HCT116 (cell line): ENCODE data around the gene FOXF2. TPM values are rescaled to one million over a fixed set of nuclear protein-coding genes. Genes with fewer than 3 reads are reported as not detected.

Experiments
- ATAC-seq: fragments of 200-7000 bp; cut with Tn5 transposase; 2 replicates; pipeline ENCODE4 v1.9.1; 2020; ENCODE audit warnings: mild to moderate bottlenecking, moderate library complexity
- BruUV-seq: library from RNA; stranded (reverse); fragments of 400-500 nt; replicated peaks from 2 replicates; lab custom pipeline; 2021; lab: Mats Ljungman, UMichigan
- CTCF ChIA-PET: fragments of 300-600 bp; sonication (Branson Sonifier 250); formaldehyde crosslinking; loops from one replicate; lab custom pipeline; 2021; ENCODE audit warnings: antibody characterized with exemption; lab: Charles Lee
- POLR2A ChIA-PET: fragments of 300-600, 350-600 bp; sonication (Branson Sonifier 250); formaldehyde crosslinking; loops from one replicate; lab custom pipeline; 2021; ENCODE audit warnings: antibody characterized with exemption; lab: Charles Lee
- RAD21 ChIA-PET, 2 experiments: fragments of 300-600 bp; sonication (Branson Sonifier 250); formaldehyde crosslinking; loops; one replicate each; lab custom pipeline; 2023; ENCODE audit warnings: low total read pairs in 2 of 2; ENCODE audit not compliant: uncharacterized antibody in 2 of 2, unreplicated experiment in 2 of 2, low non-redundant PET in 1 of 2; lab: Charles Lee
- DNase-seq: peaks from one replicate; pipeline ENCODE4 v3.0.0-alpha.2; 2010; ENCODE audit warnings: low read depth, low spot score
- H2AFZ ChIP-seq: fragments of 200-600 bp; shearing (Covaris generic), sonication (generic); 2 replicates; pipeline ENCODE4 v1.6.1; 2017; ENCODE audit warnings: low read depth, mixed run types, mixed read lengths, antibody characterized with exemption, low read length; ENCODE audit not compliant: poor library complexity, severe bottlenecking
- H3K27ac ChIP-seq: 2 replicates; pipeline ENCODE4 v1.5.1; 2012; ENCODE audit warnings: low read depth, low read length
- H3K27me3 ChIP-seq: fragments of 200-600 bp; sonication (generic); 2 replicates; pipeline ENCODE4 v1.6.1; 2016; ENCODE audit warnings: mixed run types, low read length, mixed read lengths; ENCODE audit not compliant: insufficient read depth
- H3K36me3 ChIP-seq, 2 experiments: fragments of 200-500 bp in 1 of 2; fragments of 200-600 bp in 1 of 2; sonication (Bioruptor generic) in 1 of 2; sonication (generic) in 1 of 2; 2 replicates each; pipeline versions ENCODE4 v1.5.1 to v1.6.1; 2014 to 2016; ENCODE audit warnings: low read length in 2 of 2, inconsistent platforms in 1 of 2, mixed read lengths in 1 of 2, mixed run types in 1 of 2; ENCODE audit not compliant: insufficient read depth in 2 of 2, control insufficient read depth in 1 of 2
- H3K4me1 ChIP-seq, 2 experiments: fragments of 200-600 bp in 1 of 2; sonication (generic) in 1 of 2; 2 replicates each; pipeline versions ENCODE4 v1.5.1 to v1.6.1; 2012 to 2017; ENCODE audit warnings: low read length in 2 of 2, inconsistent platforms in 1 of 2, mild to moderate bottlenecking in 1 of 2, mixed read lengths in 1 of 2, mixed run types in 1 of 2, moderate library complexity in 1 of 2; ENCODE audit not compliant: insufficient read depth in 2 of 2, control insufficient read depth in 1 of 2
- H3K4me2 ChIP-seq: fragments of 200-600 bp; sonication (generic); 2 replicates; pipeline ENCODE4 v1.6.1; 2017; ENCODE audit warnings: mixed run types, low read length, mixed read lengths
- H3K4me3 ChIP-seq, 2 experiments: fragments of 200-600 bp in 1 of 2; sonication (generic) in 1 of 2; replicated peaks in 1 of 2; 2 replicates each; pipeline ENCODE4 v1.5.1; 2011 to 2016; ENCODE audit warnings: low read length in 2 of 2, control low read depth in 1 of 2, low read depth in 1 of 2, mild to moderate bottlenecking in 1 of 2, mixed read lengths in 1 of 2, mixed run types in 1 of 2
- H3K79me2 ChIP-seq: fragments of 200-600 bp; sonication (generic); 2 replicates; pipeline ENCODE4 v1.6.1; 2017; ENCODE audit warnings: mild to moderate bottlenecking, mixed run types, low read length, moderate library complexity, mixed read lengths; ENCODE audit not compliant: insufficient read depth
- H3K9ac ChIP-seq: fragments of 200-600 bp; sonication (generic); 2 replicates; pipeline ENCODE4 v1.6.1; 2016; ENCODE audit warnings: low read length, mixed read lengths
- H3K9me2 ChIP-seq: fragments of 200-600 bp; sonication (generic), shearing (Covaris generic); 2 replicates; pipeline ENCODE4 v1.6.1; 2017; ENCODE audit warnings: mixed run types, mild to moderate bottlenecking, moderate library complexity; ENCODE audit not compliant: insufficient read depth
- H3K9me3 ChIP-seq, 2 experiments: fragments of 200-500 bp in 1 of 2; fragments of 200-600 bp in 1 of 2; sonication (Bioruptor generic) in 1 of 2; sonication (generic) in 1 of 2; 2 replicates each; pipeline ENCODE4 v1.6.1; 2014 to 2017; ENCODE audit warnings: low read length in 2 of 2, mixed read lengths in 2 of 2, inconsistent platforms in 1 of 2, low read depth in 1 of 2, mild to moderate bottlenecking in 1 of 2, mixed run types in 1 of 2, moderate library complexity in 1 of 2; ENCODE audit not compliant: control insufficient read depth in 1 of 2, insufficient read depth in 1 of 2
- H4K20me1 ChIP-seq: fragments of 200-600 bp; sonication (generic), shearing (Covaris generic); 2 replicates; pipeline ENCODE4 v1.6.1; 2017; ENCODE audit warnings: mixed run types, mild to moderate bottlenecking, moderate library complexity; ENCODE audit not compliant: insufficient read depth
- EGR1 ChIP-seq: IDR thresholded peaks from 2 replicates; pipeline ENCODE4 v1.6.1; 2012; ENCODE audit warnings: low read depth
- ELF1 ChIP-seq: IDR thresholded peaks from 2 replicates; pipeline ENCODE4 v1.6.1; 2012; ENCODE audit warnings: low read depth, borderline replicate concordance
- EZH2 ChIP-seq: fragments of 200-600 bp; sonication (generic); IDR thresholded peaks from 2 replicates; pipeline ENCODE4 v1.6.1; 2017; ENCODE audit warnings: antibody characterized with exemption, mixed run types
- EZH2phosphoT487 ChIP-seq: fragments of 200-600 bp; IDR thresholded peaks from 2 replicates; pipeline ENCODE4 v1.6.1; 2018; ENCODE audit warnings: antibody characterized with exemption, borderline replicate concordance
- FOSL1 ChIP-seq: IDR thresholded peaks from 2 replicates; pipeline ENCODE4 v1.6.1; 2012; ENCODE audit warnings: low read depth
- MAX ChIP-seq: IDR thresholded peaks from 2 replicates; pipeline ENCODE4 v1.6.1; 2012
- POLR2A ChIP-seq: IDR thresholded peaks from 2 replicates; pipeline ENCODE4 v1.7.0; 2011; ENCODE audit warnings: borderline replicate concordance; ENCODE audit not compliant: insufficient read depth, insufficient read length; ENCODE audit errors: extremely low read depth
- POLR2AphosphoS5 ChIP-seq: IDR thresholded peaks from 2 replicates; pipeline ENCODE4 v1.6.1; 2011; ENCODE audit warnings: mild to moderate bottlenecking, low read depth, low read length, moderate library complexity
- RAD21 ChIP-seq: IDR thresholded peaks from 2 replicates; pipeline ENCODE4 v1.6.1; 2012; ENCODE audit warnings: low read depth, mild to moderate bottlenecking
- REST ChIP-seq: IDR thresholded peaks from 2 replicates; pipeline ENCODE4 v1.6.1; 2012; ENCODE audit warnings: low read depth
- SIN3A ChIP-seq: IDR thresholded peaks from 2 replicates; pipeline ENCODE4 v1.6.1; 2012; ENCODE audit warnings: low read depth
- SP1 ChIP-seq: IDR thresholded peaks from 2 replicates; pipeline ENCODE4 v1.6.1; 2012; ENCODE audit warnings: low read depth
- TCF7L2 ChIP-seq: IDR thresholded peaks from 2 replicates; pipeline ENCODE4 v1.7.0; 2011; ENCODE audit warnings: borderline replicate concordance, inconsistent platforms; ENCODE audit not compliant: insufficient read depth, insufficient read length; ENCODE audit errors: extremely low read depth
- YY1 ChIP-seq: IDR thresholded peaks from 2 replicates; pipeline ENCODE4 v1.6.1; 2011; ENCODE audit warnings: low read length, low read depth, moderate library complexity, mild to moderate bottlenecking; ENCODE audit not compliant: insufficient replicate concordance; ENCODE audit errors: extremely low read depth
- ZBTB33 ChIP-seq: IDR thresholded peaks from 2 replicates; pipeline ENCODE4 v1.6.1; 2011; ENCODE audit warnings: mild to moderate bottlenecking, low read length, moderate library complexity; ENCODE audit not compliant: insufficient replicate concordance; ENCODE audit errors: extremely low read depth
- ZFX ChIP-seq: fragments of 450-650 bp; IDR thresholded peaks from 2 replicates; pipeline ENCODE4 v1.6.1; 2017
- ZNF274 ChIP-seq: fragments of 200-500 bp; sonication (Bioruptor generic); IDR thresholded peaks from 2 replicates; pipeline ENCODE4 v1.6.1; 2014; ENCODE audit warnings: mild to moderate bottlenecking, low read depth, low read length, inconsistent platforms
- intact Hi-C: fragments of 100-400 bp; cut with micrococcal nuclease; formaldehyde crosslinking; loops from 2 replicates; pipeline ENCODE4 v1.10.0; 2022
- total RNA-seq: library from RNA; stranded (reverse); gene quantifications from one replicate; pipeline ENCODE4 v1.2.1, GENCODE V29; 2021; ENCODE audit not compliant: unreplicated experiment
- TF ChIP-seq, protein P1 (sequence below), 3 experiments: fragments of 200-600 bp in 1 of 3; sonication (generic) in 1 of 3; IDR thresholded peaks in 2 of 3; conservative IDR thresholded peaks in 1 of 3; 2 replicates each; pipeline ENCODE4 v1.5.1; 2012 to 2017; ENCODE audit warnings: low read depth in 2 of 3, low read length in 2 of 3, antibody characterized with exemption in 1 of 3, borderline replicate concordance in 1 of 3, control low read depth in 1 of 3, mild to moderate bottlenecking in 1 of 3, mixed read lengths in 1 of 3, mixed run types in 1 of 3, moderate library complexity in 1 of 3; ENCODE audit not compliant: insufficient read depth in 1 of 3

Gene FOXF2
- total RNA-seq, 1 experiment from 2014 or later = not detected

DNA sequence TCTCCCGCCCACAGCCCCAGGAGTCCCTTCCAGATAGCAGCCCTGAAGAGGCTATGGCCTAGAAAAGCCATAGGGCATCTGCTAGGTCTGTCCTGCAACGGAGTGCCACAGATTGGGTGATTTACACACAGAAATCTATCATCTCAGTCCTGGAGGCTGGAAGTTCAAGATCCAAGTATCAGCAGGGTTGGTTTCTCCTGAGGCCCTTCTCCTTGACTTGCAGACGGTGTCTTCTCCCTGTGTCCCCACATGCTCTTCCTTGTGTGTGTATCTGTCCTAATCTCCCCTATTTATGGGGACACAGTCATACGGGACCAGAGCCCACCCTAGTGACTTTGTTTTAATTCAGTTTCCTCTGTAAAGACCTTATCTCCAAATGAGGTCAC, 15.3 kb downstream of the FOXF2 start:
- POLR2A ChIA-PET = no interaction called here
- Histone ChIP-seq H3K4me3 (no peak overlapping the region), H3K36me3 (no peaks in the 10 kb centered on the region), H3K27ac (no peak overlapping the region), H2AFZ (no peak overlapping the region), H3K9me2 (no peaks in the 10 kb centered on the region), H3K79me2 (no peaks in the 10 kb centered on the region), H3K9ac (no peak overlapping the region), H4K20me1 (no peaks in the 10 kb centered on the region), H3K4me1 (no peaks in the 10 kb centered on the region), H3K4me2 (no peak overlapping the region), H3K9me3 (no peaks in the 10 kb centered on the region), H3K27me3 (no peaks in the 10 kb centered on the region)
- BruUV-seq = no TSS peak
- intact Hi-C loops = no loop called here
- TF ChIP-seq SP1 (no peak), ZNF274 (no peak), TCF7L2 (no peak), SIN3A (no peak), ELF1 (no peak), ZBTB33 (no peak), MAX (no peak), POLR2AphosphoS5 (no peak), FOSL1 (no peak), EZH2 (no peak), EGR1 (no peak), REST (no peak), ZFX (no peak), RAD21 (no peak), EZH2phosphoT487 (no peak), YY1 (no peak), POLR2A (no peak)
- TF ChIP-seq, protein P1, sequence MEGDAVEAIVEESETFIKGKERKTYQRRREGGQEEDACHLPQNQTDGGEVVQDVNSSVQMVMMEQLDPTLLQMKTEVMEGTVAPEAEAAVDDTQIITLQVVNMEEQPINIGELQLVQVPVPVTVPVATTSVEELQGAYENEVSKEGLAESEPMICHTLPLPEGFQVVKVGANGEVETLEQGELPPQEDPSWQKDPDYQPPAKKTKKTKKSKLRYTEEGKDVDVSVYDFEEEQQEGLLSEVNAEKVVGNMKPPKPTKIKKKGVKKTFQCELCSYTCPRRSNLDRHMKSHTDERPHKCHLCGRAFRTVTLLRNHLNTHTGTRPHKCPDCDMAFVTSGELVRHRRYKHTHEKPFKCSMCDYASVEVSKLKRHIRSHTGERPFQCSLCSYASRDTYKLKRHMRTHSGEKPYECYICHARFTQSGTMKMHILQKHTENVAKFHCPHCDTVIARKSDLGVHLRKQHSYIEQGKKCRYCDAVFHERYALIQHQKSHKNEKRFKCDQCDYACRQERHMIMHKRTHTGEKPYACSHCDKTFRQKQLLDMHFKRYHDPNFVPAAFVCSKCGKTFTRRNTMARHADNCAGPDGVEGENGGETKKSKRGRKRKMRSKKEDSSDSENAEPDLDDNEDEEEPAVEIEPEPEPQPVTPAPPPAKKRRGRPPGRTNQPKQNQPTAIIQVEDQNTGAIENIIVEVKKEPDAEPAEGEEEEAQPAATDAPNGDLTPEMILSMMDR (IDR thresholded peaks at IDR 0.05 in 2 of 3, conservative IDR thresholded peaks at IDR 0.05 in 1 of 3; ENCODE audit: borderline replicate concordance in 1 of 3, insufficient read depth in 1 of 3, low read depth in 2 of 3, low read length in 2 of 3) = no peak
- RAD21 ChIA-PET = no interaction called here
- DNase-seq = no peak
- no peak for ATAC-seq
- CTCF ChIA-PET = interaction anchor here (1.1 kb wide), 1 partner anchor 8 kb away, joined by 3 read pairs; no protein-coding TSS in a partner anchor
